Neural cell (in vitro differentiated cells): Measurements from ENCODE around the gene SHBG.

ENCODE experiments used
- CTCF ChIP-seq: fragments of 450-650 bp; IDR thresholded peaks from 2 replicates; pipeline ENCODE4 v1.5.1; 2014; ENCODE audit warnings: antibody characterized with exemption, mild to moderate bottlenecking, moderate library complexity; ENCODE audit not compliant: poor library complexity, severe bottlenecking
- EP300 ChIP-seq: fragments of 450-650 bp; conservative IDR thresholded peaks from 2 replicates; pipeline ENCODE4 v1.6.1; 2014; ENCODE audit warnings: antibody characterized with exemption, mild to moderate bottlenecking, moderate library complexity; ENCODE audit not compliant: poor library complexity, severe bottlenecking
- EZH2 ChIP-seq: fragments of 200-600, 300-800 bp; shearing (Covaris generic), sonication (generic); IDR thresholded peaks from 2 replicates; pipeline ENCODE4 v1.6.1; 2014; ENCODE audit warnings: antibody characterized with exemption, low read length, borderline replicate concordance, mild to moderate bottlenecking; ENCODE audit not compliant: insufficient read depth, poor library complexity, severe bottlenecking
- POLR2AphosphoS5 ChIP-seq: IDR thresholded peaks from 2 replicates; pipeline ENCODE4 v1.6.1; 2012
- SMC3 ChIP-seq: fragments of 450-650 bp; conservative IDR thresholded peaks from 2 replicates; pipeline ENCODE4 v1.6.1; 2014; ENCODE audit warnings: antibody characterized with exemption, mild to moderate bottlenecking, moderate library complexity; ENCODE audit not compliant: poor library complexity

GRCh38 chr17:7655541-7655840 is 25.6 kb downstream of the SHBG start:
- TF ChIP-seq SMC3, result no peak
- no peak for TF ChIP-seq CTCF
- TF ChIP-seq POLR2AphosphoS5, result no peak
- no peak for TF ChIP-seq EP300
- TF ChIP-seq EZH2, result no peak
